SU-DHL-6 (cell line): ENCODE results near the gene PACS1.
"Not testable (repeated sequence)": the region's sequence is repeated elsewhere in the genome, so short reads cannot be mapped to it uniquely, and the experiment has no call there.

Experiments
- H2AFZ ChIP-seq: fragments of 200-600 bp; sonication (generic); 2 replicates; pipeline ENCODE4 v1.6.1; 2014; ENCODE audit warnings: low read depth, mild to moderate bottlenecking, moderate library complexity, mixed read lengths, antibody characterized with exemption, low read length; ENCODE audit not compliant: severe bottlenecking
- H3F3A ChIP-seq: fragments of 200-600 bp; shearing (Covaris generic); 2 replicates; pipeline ENCODE4 v1.6.0; 2016; ENCODE audit warnings: antibody characterized with exemption, mild to moderate bottlenecking; ENCODE audit not compliant: insufficient read depth
- H3K27ac ChIP-seq: fragments of 200-600 bp; sonication (generic); 2 replicates; pipeline ENCODE4 v1.5.1; 2016; ENCODE audit warnings: low read depth, mild to moderate bottlenecking, low read length, moderate library complexity, mixed read lengths
- H3K27me3 ChIP-seq: fragments of 200-600 bp; sonication (generic), shearing (Covaris generic); 2 replicates; pipeline ENCODE4 v1.6.0; 2014; ENCODE audit warnings: mild to moderate bottlenecking, low read length
- H3K36me3 ChIP-seq: fragments of 200-600 bp; sonication (generic); 2 replicates; pipeline ENCODE4 v1.6.1; 2014; ENCODE audit warnings: mild to moderate bottlenecking, low read length, mixed read lengths
- H3K4me2 ChIP-seq: fragments of 300-600, 200-600 bp; shearing (Covaris generic), sonication (generic); 2 replicates; pipeline ENCODE4 v1.6.0; 2014; ENCODE audit warnings: low read length, low read depth, mild to moderate bottlenecking; ENCODE audit not compliant: poor library complexity, severe bottlenecking
- H3K4me3 ChIP-seq: fragments of 200-600 bp; sonication (generic); 2 replicates; pipeline ENCODE4 v1.5.1; 2014; ENCODE audit warnings: antibody characterized with exemption, low read length, mild to moderate bottlenecking, mixed read lengths; ENCODE audit not compliant: insufficient read depth, poor library complexity, severe bottlenecking
- H3K79me2 ChIP-seq: fragments of 200-600 bp; sonication (generic); 2 replicates; pipeline ENCODE4 v1.6.1; 2014; ENCODE audit warnings: mild to moderate bottlenecking, low read length, moderate library complexity; ENCODE audit not compliant: insufficient read depth
- H3K9ac ChIP-seq: fragments of 200-600 bp; sonication (generic); 2 replicates; pipeline ENCODE4 v1.7.0; 2014; ENCODE audit warnings: mild to moderate bottlenecking, low read length
- H3K9me2 ChIP-seq: fragments of 200-600 bp; sonication (generic); replicated peaks from 2 replicates; pipeline ENCODE4 v1.6.1; 2014; ENCODE audit warnings: low read length; ENCODE audit not compliant: insufficient read depth
- H3K9me3 ChIP-seq: fragments of 200-600 bp; sonication (generic); 2 replicates; pipeline ENCODE4 v1.6.1; 2014; ENCODE audit warnings: low read length, mixed read lengths; ENCODE audit not compliant: insufficient read depth
- H4K20me1 ChIP-seq: fragments of 200-600 bp; sonication (generic); 2 replicates; pipeline ENCODE4 v1.6.1; 2014; ENCODE audit warnings: low read depth, mild to moderate bottlenecking, antibody characterized with exemption, low read length, moderate library complexity, mixed read lengths
- EZH2phosphoT487 ChIP-seq: fragments of 200-600 bp; sonication (generic), shearing (Covaris generic); conservative IDR thresholded peaks from 2 replicates; pipeline ENCODE4 v1.6.1; 2018; ENCODE audit warnings: mild to moderate bottlenecking, antibody characterized with exemption, low read length, moderate library complexity, mixed read lengths
- TF ChIP-seq, protein P1 (sequence below): fragments of 200-600 bp; sonication (generic); IDR thresholded peaks from one replicate; pipeline ENCODE4 v1.5.1; 2017; ENCODE audit warnings: antibody characterized with exemption, mild to moderate bottlenecking, low read length, moderate library complexity; ENCODE audit not compliant: insufficient read depth, poor library complexity, severe bottlenecking

PACS1 gene

DNA sequence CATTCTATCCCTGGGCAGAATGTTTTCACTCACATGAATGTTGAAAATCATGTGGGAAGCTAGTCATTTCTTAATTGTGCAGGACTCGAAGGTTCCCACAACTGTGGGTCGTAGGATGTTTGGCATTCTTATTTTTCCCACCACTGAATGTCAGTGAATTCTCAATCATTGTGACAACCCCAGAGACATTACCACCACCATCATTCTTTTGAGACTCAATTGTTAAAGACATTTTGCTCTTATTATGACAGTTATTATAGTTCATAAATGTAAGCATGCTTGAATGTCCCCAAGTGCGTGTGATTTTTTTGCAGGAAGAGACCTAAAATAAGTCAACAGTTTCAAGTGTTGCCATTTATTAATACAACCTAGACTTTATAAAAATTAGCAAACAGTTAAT is 19.0 kb downstream of the PACS1 start:
- Histone ChIP-seq H3K36me3 (no peaks in the 10 kb centered on the region), H3K9me3 (no peaks in the 10 kb centered on the region), H3K9ac (no peak overlapping the region), H2AFZ (no peak overlapping the region), H3K9me2 (no peaks in the 10 kb centered on the region), H3K27me3 (no peaks in the 10 kb centered on the region), H3F3A (no peaks in the 10 kb centered on the region; the same call in 1 of the 2 replicates), H3K79me2 (no peaks in the 10 kb centered on the region; the same call in 1 of the 2 replicates), H4K20me1 (no peaks in the 10 kb centered on the region), H3K4me2 (no peak overlapping the region), H3K4me3 (no peak overlapping the region), H3K27ac (no peak overlapping the region)
- TF ChIP-seq, protein P1, sequence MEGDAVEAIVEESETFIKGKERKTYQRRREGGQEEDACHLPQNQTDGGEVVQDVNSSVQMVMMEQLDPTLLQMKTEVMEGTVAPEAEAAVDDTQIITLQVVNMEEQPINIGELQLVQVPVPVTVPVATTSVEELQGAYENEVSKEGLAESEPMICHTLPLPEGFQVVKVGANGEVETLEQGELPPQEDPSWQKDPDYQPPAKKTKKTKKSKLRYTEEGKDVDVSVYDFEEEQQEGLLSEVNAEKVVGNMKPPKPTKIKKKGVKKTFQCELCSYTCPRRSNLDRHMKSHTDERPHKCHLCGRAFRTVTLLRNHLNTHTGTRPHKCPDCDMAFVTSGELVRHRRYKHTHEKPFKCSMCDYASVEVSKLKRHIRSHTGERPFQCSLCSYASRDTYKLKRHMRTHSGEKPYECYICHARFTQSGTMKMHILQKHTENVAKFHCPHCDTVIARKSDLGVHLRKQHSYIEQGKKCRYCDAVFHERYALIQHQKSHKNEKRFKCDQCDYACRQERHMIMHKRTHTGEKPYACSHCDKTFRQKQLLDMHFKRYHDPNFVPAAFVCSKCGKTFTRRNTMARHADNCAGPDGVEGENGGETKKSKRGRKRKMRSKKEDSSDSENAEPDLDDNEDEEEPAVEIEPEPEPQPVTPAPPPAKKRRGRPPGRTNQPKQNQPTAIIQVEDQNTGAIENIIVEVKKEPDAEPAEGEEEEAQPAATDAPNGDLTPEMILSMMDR, result no peak
- TF ChIP-seq EZH2phosphoT487, result no peak

DNA sequence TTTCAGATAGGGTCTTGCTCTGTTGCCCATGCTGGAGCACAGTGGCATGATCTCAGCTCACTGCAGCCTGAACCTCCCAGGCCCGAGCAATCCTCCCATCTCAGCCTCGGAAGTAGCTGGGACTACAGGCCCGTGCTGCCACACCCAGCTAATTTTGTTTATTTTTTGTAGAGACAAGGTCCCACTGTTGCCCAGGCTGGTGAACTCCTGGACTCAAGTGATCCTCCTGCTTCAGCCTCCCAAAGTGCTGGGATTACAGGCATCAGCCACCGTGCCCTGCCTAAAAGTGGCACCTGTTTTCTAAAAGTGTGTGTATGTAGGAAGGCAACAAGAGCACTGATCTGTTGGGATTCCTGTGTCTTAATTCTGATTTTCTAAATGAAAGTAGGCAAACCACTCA is 20.2 kb downstream of the PACS1 start:
- Histone ChIP-seq H3K27me3 (no peaks in the 10 kb centered on the region), H3K4me2 (no peak overlapping the region), H3K27ac (no peak overlapping the region), H3K79me2 (no peaks in the 10 kb centered on the region; the same call in 1 of the 2 replicates), H3K36me3 (no peaks in the 10 kb centered on the region), H3K9me2 (no peaks in the 10 kb centered on the region), H3F3A (no peaks in the 10 kb centered on the region; the same call in 1 of the 2 replicates), H4K20me1 (no peaks in the 10 kb centered on the region), H3K9me3 (no peaks in the 10 kb centered on the region), H3K9ac (no peak overlapping the region), H2AFZ (no peak overlapping the region), H3K4me3 (no peak overlapping the region)
- TF ChIP-seq, protein P1, result no peak
- no peak for TF ChIP-seq EZH2phosphoT487

DNA sequence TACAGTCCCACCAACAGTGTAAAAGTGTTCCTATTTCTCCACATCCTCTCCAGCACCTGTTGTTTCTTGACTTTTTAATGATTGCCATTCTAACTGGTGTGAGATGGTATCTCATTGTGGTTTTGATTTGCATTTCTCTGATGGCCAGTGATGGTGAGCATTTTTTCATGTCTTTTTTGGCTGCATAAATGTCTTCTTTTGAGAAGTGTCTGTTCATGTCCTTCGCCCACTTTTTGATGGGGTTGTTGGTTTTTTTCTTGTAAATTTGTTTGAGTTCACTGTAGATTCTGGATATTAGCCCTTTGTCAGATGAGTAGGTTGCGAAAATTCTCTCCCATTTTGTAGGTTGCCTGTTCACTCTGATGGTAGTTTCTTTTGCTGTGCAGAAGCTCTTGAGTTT is 22.1 kb downstream of the PACS1 start:
- H3K36me3 ChIP-seq, result not testable (repeated sequence)

DNA sequence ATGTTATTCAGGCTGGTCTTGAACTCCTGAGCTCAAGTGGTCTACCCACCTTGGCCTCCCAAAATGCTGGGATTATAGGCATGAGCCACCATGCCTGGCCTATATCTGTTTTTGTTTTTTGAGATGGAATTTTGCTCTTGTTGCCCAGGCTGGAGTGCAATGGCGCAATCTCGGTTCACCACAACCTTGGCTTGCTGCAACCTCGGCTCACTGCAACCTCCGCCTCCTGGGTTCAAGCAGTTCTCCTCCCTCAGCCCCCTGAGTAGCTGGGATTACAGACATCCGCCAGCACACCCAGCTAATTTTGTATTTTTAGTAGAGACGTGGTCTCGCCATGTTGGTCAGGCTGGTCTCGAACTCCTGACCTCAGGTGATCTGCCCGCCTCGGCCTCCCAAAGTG is 29.7 kb downstream of the PACS1 start:
- not testable (repeated sequence) for H3K36me3 ChIP-seq, H3K79me2 ChIP-seq, H2AFZ ChIP-seq, H3K9me2 ChIP-seq, H4K20me1 ChIP-seq, H3K27ac ChIP-seq, H3K9ac ChIP-seq, H3K27me3 ChIP-seq, H3K4me3 ChIP-seq, H3K9me3 ChIP-seq, H3K4me2 ChIP-seq
- peaks cover 12% of the 10 kb centered on the region for H3F3A ChIP-seq

More for the DNA sequence above, 22.1 kb downstream of the PACS1 start:
- H3K4me2 ChIP-seq, H3F3A ChIP-seq, H3K27ac ChIP-seq, H2AFZ ChIP-seq, H3K9me3 ChIP-seq, H3K79me2 ChIP-seq, H3K9ac ChIP-seq, H3K9me2 ChIP-seq, H3K27me3 ChIP-seq, H3K4me3 ChIP-seq, H4K20me1 ChIP-seq: not testable (repeated sequence)
